ENCODE measurements around the gene FFAR2. TPM values are rescaled to one million over a fixed set of nuclear protein-coding genes. Genes with fewer than 3 reads are reported as not detected.

FFAR2 gene
- total RNA-seq, 1 experiment from 2014 or later, result not detected

DNA sequence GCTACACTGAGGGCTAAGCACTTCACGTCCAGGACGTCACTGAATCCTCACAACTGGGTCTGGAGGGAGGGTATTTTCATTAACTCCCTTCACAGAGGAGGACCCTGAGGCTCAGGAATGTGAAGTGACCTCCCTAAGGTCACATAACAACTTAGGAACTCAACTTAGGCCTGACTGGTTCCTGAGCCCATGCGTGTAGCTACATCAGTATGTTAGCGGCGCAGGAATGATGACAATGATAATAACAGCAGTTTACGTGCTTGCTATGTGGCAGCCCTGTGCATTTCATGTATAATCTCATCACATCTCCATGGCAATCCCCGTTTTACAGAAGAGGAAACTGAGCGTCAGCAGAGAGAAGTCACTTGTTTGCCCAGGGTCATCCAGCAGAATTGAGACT, 23.9 kb downstream of the FFAR2 start:
- Histone ChIP-seq H3K9ac (ENCODE audit: low read length) (no peak overlapping the region), H3K9me3 (ENCODE audit: control insufficient read depth in 1 of 2, insufficient read depth in 1 of 2, low read depth in 1 of 2, low read length in 2 of 2) (no peaks in the 10 kb centered on the region), H4K20me1 (ENCODE audit: insufficient read depth) (no peaks in the 10 kb centered on the region), H3K4me2 (ENCODE audit: low read length) (no peak overlapping the region), H3K27me3 (ENCODE audit: insufficient read depth, low read length) (no peaks in the 10 kb centered on the region), H3K36me3 (ENCODE audit: control insufficient read depth in 1 of 2, insufficient read depth in 2 of 2, low read length in 2 of 2) (no peaks in the 10 kb centered on the region), H2AFZ (ENCODE audit: low read depth, low read length, poor library complexity, severe bottlenecking) (no peak overlapping the region), H3K79me2 (ENCODE audit: insufficient read depth, low read length) (no peaks in the 10 kb centered on the region), H3K9me2 (ENCODE audit: insufficient read depth) (no peaks in the 10 kb centered on the region), H3K4me3 (replicated peaks in 1 of 2; ENCODE audit: low read depth in 1 of 2, low read length in 2 of 2) (no peak overlapping the region), H3K4me1 (ENCODE audit: control insufficient read depth in 1 of 2, insufficient read depth in 2 of 2, low read length in 2 of 2) (no peaks in the 10 kb centered on the region), H3K27ac (ENCODE audit: low read depth, low read length) (no peak overlapping the region)
- RAD21 ChIA-PET (ENCODE audit: low non-redundant PET in 1 of 2, low total read pairs in 2 of 2, uncharacterized antibody in 2 of 2, unreplicated experiment in 2 of 2), result no interaction called here
- intact Hi-C loops (cut with micrococcal nuclease), result no loop called here
- DNase-seq (ENCODE audit: low read depth, low spot score) (no peak), ATAC-seq (no peak)
- POLR2A ChIA-PET, result no interaction called here
- TF ChIP-seq EZH2phosphoT487 (IDR thresholded peaks at IDR 0.05; ENCODE audit: borderline replicate concordance) (no peak), ELF1 (IDR thresholded peaks at IDR 0.05; ENCODE audit: borderline replicate concordance, low read depth) (no peak), JUND (IDR thresholded peaks at IDR 0.05) (no peak), CEBPB (IDR thresholded peaks at IDR 0.05; ENCODE audit: low read depth) (no peak), ZFX (IDR thresholded peaks at IDR 0.05) (no peak), FOSL1 (IDR thresholded peaks at IDR 0.05; ENCODE audit: low read depth) (no peak), CBX3 (IDR thresholded peaks at IDR 0.05; ENCODE audit: low read depth) (no peak), EGR1 (IDR thresholded peaks at IDR 0.05; ENCODE audit: low read depth) (no peak), SP1 (IDR thresholded peaks at IDR 0.05; ENCODE audit: low read depth) (no peak), SIN3A (IDR thresholded peaks at IDR 0.05; ENCODE audit: low read depth) (no peak), RAD21 (IDR thresholded peaks at IDR 0.05; ENCODE audit: low read depth) (no peak), ZNF274 (IDR thresholded peaks at IDR 0.05; ENCODE audit: low read depth, low read length) (no peak), POLR2A (IDR thresholded peaks at IDR 0.05; ENCODE audit: borderline replicate concordance, extremely low read depth, insufficient read depth, insufficient read length) (no peak), ZBTB33 (IDR thresholded peaks at IDR 0.05; ENCODE audit: extremely low read depth, insufficient replicate concordance, low read length) (no peak), TCF7L2 (IDR thresholded peaks at IDR 0.05; ENCODE audit: borderline replicate concordance, extremely low read depth, insufficient read depth, insufficient read length) (no peak)
- TF ChIP-seq, protein P1, sequence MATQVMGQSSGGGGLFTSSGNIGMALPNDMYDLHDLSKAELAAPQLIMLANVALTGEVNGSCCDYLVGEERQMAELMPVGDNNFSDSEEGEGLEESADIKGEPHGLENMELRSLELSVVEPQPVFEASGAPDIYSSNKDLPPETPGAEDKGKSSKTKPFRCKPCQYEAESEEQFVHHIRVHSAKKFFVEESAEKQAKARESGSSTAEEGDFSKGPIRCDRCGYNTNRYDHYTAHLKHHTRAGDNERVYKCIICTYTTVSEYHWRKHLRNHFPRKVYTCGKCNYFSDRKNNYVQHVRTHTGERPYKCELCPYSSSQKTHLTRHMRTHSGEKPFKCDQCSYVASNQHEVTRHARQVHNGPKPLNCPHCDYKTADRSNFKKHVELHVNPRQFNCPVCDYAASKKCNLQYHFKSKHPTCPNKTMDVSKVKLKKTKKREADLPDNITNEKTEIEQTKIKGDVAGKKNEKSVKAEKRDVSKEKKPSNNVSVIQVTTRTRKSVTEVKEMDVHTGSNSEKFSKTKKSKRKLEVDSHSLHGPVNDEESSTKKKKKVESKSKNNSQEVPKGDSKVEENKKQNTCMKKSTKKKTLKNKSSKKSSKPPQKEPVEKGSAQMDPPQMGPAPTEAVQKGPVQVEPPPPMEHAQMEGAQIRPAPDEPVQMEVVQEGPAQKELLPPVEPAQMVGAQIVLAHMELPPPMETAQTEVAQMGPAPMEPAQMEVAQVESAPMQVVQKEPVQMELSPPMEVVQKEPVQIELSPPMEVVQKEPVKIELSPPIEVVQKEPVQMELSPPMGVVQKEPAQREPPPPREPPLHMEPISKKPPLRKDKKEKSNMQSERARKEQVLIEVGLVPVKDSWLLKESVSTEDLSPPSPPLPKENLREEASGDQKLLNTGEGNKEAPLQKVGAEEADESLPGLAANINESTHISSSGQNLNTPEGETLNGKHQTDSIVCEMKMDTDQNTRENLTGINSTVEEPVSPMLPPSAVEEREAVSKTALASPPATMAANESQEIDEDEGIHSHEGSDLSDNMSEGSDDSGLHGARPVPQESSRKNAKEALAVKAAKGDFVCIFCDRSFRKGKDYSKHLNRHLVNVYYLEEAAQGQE (IDR thresholded peaks at IDR 0.05; ENCODE audit: low read depth), result no peak
- TF ChIP-seq, protein P2, sequence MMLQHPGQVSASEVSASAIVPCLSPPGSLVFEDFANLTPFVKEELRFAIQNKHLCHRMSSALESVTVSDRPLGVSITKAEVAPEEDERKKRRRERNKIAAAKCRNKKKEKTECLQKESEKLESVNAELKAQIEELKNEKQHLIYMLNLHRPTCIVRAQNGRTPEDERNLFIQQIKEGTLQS (IDR thresholded peaks at IDR 0.05), result no peak
- CTCF ChIA-PET, result no interaction called here
- no TSS peak for BruUV-seq (replicated peaks)
